Cardiac septum (tissue), 1 donor: ENCODE results near the gene ALDOC. TPM values are rescaled to one million over a fixed set of nuclear protein-coding genes. Genes with fewer than 3 reads are reported as not detected.
"Not testable (repeated sequence)": the region's sequence is repeated elsewhere in the genome, so short reads cannot be mapped to it uniquely, and the experiment has no call there.

ENCODE experiments used
- DNase-seq: peaks from one replicate; pipeline ENCODE4 v3.0.0-alpha.2; 2020; ENCODE audit warnings: low spot score
- intact Hi-C: fragments of 100-400 bp; cut with DNase I; formaldehyde crosslinking; loops from one replicate; pipeline ENCODE4 v1.14.0; 2022
- long read RNA-seq: library from polyadenylated mRNA; unstranded; transcript quantifications from one replicate; pipeline ENCODE4 v2.0.0, GENCODE V29; 2021
- total RNA-seq: library from RNA; stranded (reverse); fragmentation: NEBNext Ultra II Directional; extraction: Animal tissue kit (Norgen Biotek cat#: 25700); gene quantifications from one replicate; pipeline ENCODE4 v1.2.1, GENCODE V29; 2021
- donor health status: DM: no; HTN: no; CAD: no.

The ALDOC gene
- 326 TPM for total RNA-seq
- long read RNA-seq, transcript ALDOC-203 (10 exons, 1,722 nt): minor isoform, 13 of 202 reads
- long read RNA-seq, transcript ALDOC-201 (9 exons, 1,982 nt): major isoform, 139 of 202 reads
- long read RNA-seq, partial matches to known transcripts: 44 of 202 reads
- long read RNA-seq, other reads (novel, unspliced or antisense): 6 of 202 reads

GRCh38 chr17:28576758-28577465 is at the start of gene ALDOC:
Gene ALDOC, minus strand, starts transcription at chr17:28576895. Its CDS starts 1,363 bp downstream, at chr17:28575532.
- DNase-seq: peak; percentile 98
- intact Hi-C loops: no loop called here

DNA sequence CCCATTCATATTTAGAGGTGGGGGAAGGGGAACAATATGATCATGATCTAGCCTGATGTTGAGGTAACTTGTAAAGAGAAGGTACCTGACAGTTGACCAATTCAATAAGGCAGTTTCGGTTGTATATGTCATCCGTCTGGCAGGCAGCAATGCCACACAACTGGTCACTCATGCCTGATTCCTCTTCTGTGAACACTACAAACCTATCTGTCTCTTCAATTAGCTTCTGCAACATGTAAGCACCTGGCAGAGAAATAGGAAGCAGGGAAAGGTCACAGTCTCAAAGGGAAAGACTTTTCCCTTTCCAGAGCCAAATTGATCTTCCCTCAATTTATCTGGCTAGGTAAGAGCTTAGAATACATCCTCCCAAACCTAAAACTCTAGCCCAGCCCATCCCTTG is 47.5 kb upstream of the ALDOC start:
- intact Hi-C loops: no loop called here
- DNase-seq: no peak

DNA sequence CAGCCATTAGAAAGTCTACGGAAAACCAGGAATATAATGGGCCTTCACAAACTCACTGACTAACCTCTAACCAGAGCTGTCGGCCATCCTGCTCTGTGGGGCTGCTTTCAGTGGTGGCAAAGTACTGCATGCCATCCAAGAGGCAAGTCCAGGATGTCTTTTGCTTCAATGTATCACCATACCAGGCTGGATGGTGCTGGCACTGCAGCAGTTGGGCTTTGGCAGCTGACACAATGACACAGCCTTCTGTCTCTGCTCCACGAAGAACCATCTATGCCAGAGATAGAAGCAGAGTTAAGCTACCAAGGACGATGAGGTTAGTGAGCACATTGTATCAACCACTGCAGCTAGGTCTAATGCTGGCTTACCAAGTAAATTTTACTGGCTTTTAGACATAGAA is 47.0 kb upstream of the ALDOC start:
- no peak for DNase-seq
- intact Hi-C loops: no loop called here

- intact Hi-C loops: no loop called here
- no peak for DNase-seq
Observed at GRCh38 chr17:28622186-28622585, 45.5 kb upstream of the ALDOC start.

GRCh38 chr17:28620010-28620409 is 43.3 kb upstream of the ALDOC start:
- intact Hi-C loops: no loop called here
- no peak for DNase-seq

GRCh38 chr17:28618464-28618863 is 41.8 kb upstream of the ALDOC start:
- no peak for DNase-seq
- intact Hi-C loops: no loop called here

- intact Hi-C loops: no loop called here
- no peak for DNase-seq
Observed at GRCh38 chr17:28616281-28616680, 39.6 kb upstream of the ALDOC start.

DNA sequence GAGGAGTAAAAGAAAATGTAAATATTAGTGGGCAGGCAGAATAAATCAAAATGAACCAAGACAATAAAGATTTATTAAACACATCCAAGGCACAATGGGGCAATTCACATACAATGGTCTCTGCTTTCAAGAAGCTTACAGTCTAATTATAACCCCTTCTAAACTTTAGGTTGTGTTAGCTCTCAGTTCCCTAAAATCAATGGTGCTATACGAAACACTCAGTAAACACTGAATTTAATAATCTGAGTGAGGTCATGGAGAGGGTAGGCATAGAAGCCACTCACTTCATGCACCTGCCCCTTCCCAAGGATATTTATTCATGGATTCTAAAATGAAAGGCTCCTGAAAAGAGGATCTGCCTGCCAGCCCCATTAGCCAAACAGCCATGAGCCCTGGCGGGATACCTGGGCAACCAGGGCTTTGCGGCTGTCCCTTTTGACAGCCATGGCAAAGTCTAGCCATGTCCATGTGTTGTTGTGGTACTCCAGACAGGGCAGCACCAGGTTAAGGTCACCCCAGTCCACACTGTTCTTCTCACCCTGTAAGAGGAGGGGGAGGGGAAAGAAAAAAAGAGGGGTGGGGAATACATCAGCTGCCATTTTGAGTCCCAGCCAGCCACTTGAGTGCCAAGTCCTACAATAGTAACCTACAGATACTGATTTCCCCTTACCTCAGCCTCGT is 38.7 kb upstream of the ALDOC start:
- intact Hi-C loops: no loop called here
- DNase-seq: no peak

DNA sequence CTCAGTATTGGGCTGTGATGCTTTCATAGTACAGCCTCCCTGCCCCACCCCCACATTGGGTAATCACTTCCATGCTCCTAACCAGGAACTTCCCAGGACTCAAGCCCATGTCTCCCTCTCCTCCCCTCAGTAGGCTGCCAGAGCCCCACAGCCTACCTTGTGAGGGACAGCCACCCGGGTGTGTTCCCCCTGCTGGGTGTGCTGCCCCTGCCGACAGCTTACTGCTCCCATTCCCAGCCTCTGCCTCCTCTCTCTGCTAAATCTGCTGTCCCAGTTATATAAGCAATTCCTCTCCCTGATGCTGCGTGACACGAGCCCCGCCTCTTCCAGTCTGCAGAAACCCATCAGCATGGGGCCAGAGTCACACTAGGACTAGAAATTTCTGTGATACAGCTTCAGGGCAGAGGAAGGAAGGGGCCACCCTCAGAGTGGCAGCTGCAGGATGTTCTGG is 37.3 kb upstream of the ALDOC start, which contains the start of gene RSKR:
TSS of gene RSKR (minus strand) at position 255 of the 451 bp plus-strand sequence. CDS start at position 231, 24 bp downstream.
- DNase-seq: no peak
- intact Hi-C loops: loop anchor here (2.0 kb wide), 2 partner anchors 65 to 119 kb away; no protein-coding TSS in a partner anchor

DNA sequence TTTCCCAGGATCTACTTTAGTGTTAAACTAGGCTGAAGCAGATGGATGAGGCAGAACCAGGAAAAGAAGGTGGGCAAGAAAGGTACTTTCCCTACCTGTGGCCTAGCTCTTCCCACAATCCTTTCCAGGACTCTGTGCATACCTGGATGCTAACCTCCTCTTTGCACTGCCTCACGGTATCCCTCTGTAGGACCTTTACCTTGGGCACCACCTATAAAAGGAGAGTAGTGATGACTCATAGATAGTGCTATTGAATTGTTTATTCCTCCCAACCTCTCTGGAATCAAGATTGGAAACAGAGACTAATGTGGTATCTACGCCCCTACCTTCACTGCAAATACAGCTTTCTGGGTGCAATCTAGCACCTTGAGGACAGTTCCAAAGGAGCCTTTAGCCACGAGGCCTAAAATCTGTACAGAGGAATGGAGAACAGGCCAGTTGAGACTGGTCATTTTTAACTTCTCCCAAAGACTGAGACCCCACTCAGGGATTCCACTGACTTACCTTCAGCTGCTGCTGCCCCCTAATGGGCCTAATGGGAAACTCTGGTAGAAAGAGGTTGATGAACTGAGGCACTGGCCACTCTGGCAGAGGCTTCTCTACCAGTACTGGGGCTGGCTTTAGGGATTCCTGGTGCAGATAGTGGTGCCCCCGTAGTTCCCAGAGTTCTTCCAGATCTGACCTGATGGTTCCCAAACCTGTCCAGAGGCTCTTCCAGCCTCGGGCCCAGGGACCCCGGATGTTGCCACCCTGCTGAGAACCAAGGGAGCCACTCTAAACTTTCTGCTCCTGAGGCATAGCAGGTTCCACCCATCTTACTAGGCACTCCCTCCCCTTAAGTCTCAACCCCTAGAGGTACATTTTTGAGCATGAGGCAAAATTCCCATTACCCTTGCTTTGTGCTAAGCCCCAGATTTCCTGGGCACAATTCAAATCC is 36.5 kb upstream of the ALDOC start:
- intact Hi-C loops: loop anchor here (2.0 kb wide), 2 partner anchors 64 to 118 kb away; no protein-coding TSS in a partner anchor
- no peak for DNase-seq

GRCh38 chr17:28612531-28612930 is 35.8 kb upstream of the ALDOC start:
- intact Hi-C loops: loop anchor here (2.0 kb wide), 2 partner anchors 64 to 118 kb away; no protein-coding TSS in a partner anchor
- DNase-seq: no peak

- DNase-seq: no peak
- intact Hi-C loops: no loop called here
Observed at GRCh38 chr17:28610376-28610775, 33.7 kb upstream of the ALDOC start.

GRCh38 chr17:28604031-28604430 is 27.3 kb upstream of the ALDOC start:
- DNase-seq, intact Hi-C loops: not testable (repeated sequence)

- no peak for DNase-seq
- intact Hi-C loops: no loop called here
Observed at GRCh38 chr17:28599311-28600184, 22.9 kb upstream of the ALDOC start.

DNA sequence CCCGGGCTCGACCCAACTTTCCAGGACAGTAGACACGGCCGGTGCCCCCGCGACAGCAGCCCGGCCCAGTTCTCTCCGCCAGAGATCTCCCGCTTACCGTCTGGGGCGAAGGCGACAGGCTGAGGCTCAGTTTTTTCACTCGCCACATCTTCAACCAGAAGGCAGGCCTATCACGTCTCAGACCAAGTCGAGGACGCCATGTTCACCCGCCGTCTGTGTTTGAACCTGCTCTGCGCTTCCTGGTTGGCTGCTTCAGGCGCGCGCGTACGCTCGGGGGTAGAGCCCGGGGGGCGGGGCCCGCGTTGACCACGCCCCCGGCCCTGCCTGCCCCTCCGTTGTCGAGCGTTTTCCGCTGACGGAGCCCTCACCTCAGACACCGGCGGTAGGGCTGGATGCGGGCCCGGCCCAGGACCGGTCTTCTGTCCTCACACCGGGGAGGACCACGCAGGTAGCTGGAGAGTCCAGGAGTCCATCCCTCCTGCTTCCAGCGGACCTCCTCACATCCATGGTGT is 22.2 kb upstream of the ALDOC start, which contains the start of gene SPAG5:
TSS of gene SPAG5 (minus strand) at position 227 of the 512 bp plus-strand sequence. CDS start at position 148, 79 bp downstream.
- intact Hi-C loops: no loop called here
- peak; percentile 97 for DNase-seq

DNA sequence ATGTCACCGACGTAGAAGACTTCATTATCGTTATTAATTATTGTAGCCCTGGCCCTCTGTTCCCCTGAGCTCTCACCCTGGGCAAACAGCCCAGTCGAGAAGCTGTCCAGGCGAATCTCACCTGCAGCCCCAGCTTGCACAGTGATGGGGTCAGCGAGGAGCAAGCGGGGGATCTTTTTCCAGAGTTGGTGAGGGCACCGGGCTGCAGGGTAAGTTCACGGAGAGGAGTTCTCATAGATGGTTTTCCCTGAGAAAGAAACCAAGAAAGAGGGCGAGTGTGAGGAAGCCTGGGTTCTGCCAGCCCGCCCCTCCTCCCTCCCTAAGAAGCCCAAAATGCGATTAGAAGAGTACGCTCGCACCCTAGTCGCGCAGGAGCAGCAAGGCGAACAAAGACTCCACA is 21.7 kb upstream of the ALDOC start:
- DNase-seq: no peak

GRCh38 chr17:28597606-28598383 is 21.1 kb upstream of the ALDOC start:
- DNase-seq: no peak
- intact Hi-C loops: no loop called here

More for the DNA sequence above, 21.7 kb upstream of the ALDOC start:
- intact Hi-C loops: no loop called here
